H7 (cell line): Measurements from ENCODE around the gene OXCT1. TPM values are rescaled to one million over a fixed set of nuclear protein-coding genes. Genes with fewer than 3 reads are reported as not detected.
"Not testable (repeated sequence)": the region's sequence is repeated elsewhere in the genome, so short reads cannot be mapped to it uniquely, and the experiment has no call there.

Experiments used
- DNase-seq: peaks from one replicate; pipeline ENCODE4 v3.0.0; 2012
- H3K27me3 ChIP-seq: 2 replicates; pipeline ENCODE4 v1.6.0; 2011; ENCODE audit warnings: mild to moderate bottlenecking, low read length; ENCODE audit not compliant: control insufficient read depth, insufficient read depth
- H3K36me3 ChIP-seq: replicated peaks from 2 replicates; pipeline ENCODE4 v1.5.1; 2011; ENCODE audit warnings: low read length; ENCODE audit not compliant: control insufficient read depth, insufficient read depth
- H3K4me3 ChIP-seq: 2 replicates; pipeline ENCODE4 v1.5.1; 2011; ENCODE audit warnings: low read depth, mild to moderate bottlenecking, control low read depth, low read length, moderate library complexity; ENCODE audit not compliant: insufficient read depth
- total RNA-seq: library from RNA; depleted of rRNA; stranded (reverse); fragments of >200 nt; shearing (Covaris generic); gene quantifications from 2 replicates; pipeline ENCODE4 v1.2.3, GENCODE V29; 2014

Gene OXCT1
- total RNA-seq, 1 experiment from 2014 or later: 15.4 TPM

GRCh38 chr5:41762426-41762825 lies 107.8 kb downstream of the OXCT1 start:
- Histone ChIP-seq H3K27me3 (no peaks in the 10 kb centered on the region), H3K4me3 (no peak overlapping the region), H3K36me3 (no peaks in the 10 kb centered on the region)
- DNase-seq: no peak

GRCh38 chr5:41761663-41762062 lies 108.6 kb downstream of the OXCT1 start:
- no peak for DNase-seq
- Histone ChIP-seq H3K36me3 (no peaks in the 10 kb centered on the region), H3K4me3 (no peak overlapping the region), H3K27me3 (no peaks in the 10 kb centered on the region)

DNA sequence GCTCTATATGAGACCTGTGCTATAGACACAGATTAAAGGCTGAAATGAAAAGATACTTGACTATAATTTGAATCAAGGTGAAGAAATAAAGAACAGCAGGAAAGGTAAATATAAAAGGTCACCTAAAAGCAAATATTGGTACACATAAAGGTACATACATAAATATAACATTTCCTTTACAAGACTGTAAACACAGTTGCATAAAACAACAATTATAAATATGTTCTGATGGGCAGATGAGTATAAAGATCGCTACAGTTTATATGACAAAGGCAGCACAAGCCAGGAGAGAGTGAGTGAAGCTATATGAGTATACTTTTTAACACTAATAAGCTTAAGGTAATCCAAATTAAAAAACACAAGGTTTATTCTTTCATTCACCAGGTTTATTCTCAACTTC lies 114.5 kb downstream of the OXCT1 start:
- no peak for DNase-seq
- Histone ChIP-seq H3K36me3 (no peaks in the 10 kb centered on the region), H3K4me3 (no peak overlapping the region), H3K27me3 (no peaks in the 10 kb centered on the region)

DNA sequence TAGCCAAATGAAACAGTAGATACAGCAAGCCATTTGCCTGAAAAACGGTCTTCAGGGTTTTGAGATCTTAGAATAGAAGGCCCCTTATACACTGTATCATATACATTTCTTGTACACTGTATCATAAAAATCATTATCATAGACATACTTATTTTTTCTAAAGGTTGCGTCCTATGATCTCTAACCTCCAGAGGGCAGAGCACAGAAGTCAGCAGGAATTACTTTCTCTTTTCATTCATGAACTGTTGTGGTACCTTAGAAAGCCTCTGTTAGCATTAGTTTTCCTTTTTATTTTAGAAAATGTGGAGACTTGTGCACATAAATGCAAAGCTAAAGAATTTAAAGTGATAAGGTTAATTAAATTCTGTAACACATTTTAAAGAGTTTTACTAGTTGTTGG lies 115.4 kb downstream of the OXCT1 start:
- H3K27me3 ChIP-seq: no peaks in the 10 kb centered on the region
- H3K36me3 ChIP-seq: no peaks in the 10 kb centered on the region
- no peak for DNase-seq
- no peak overlapping the region for H3K4me3 ChIP-seq

GRCh38 chr5:41751867-41752266 lies 118.4 kb downstream of the OXCT1 start:
- Histone ChIP-seq H3K36me3 (no peaks in the 10 kb centered on the region; the same call in 1 of the 2 replicates), H3K4me3 (no peak overlapping the region), H3K27me3 (no peaks in the 10 kb centered on the region)
- DNase-seq: no peak

DNA sequence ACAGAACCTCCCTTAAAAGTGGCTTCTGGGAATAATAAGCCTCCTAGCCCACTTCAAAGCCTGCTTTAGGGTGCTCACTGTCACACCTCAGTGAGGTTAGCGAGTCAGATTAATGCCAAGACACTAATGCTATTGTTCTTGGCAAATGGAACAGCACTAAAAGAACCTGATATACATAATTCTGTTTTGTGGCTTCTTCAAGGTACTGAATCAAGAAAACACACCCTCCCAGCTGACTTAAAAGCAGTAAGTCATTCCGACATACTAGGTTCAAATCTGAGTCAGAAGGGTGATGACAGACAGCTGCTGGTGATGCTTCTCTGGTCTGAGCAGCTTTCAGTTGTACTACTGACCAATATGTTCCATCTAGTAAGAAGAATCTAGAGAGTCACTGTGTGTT lies 121.6 kb downstream of the OXCT1 start:
- H3K27me3 ChIP-seq: no peaks in the 10 kb centered on the region
- no peak overlapping the region for H3K4me3 ChIP-seq
- DNase-seq: no peak
- H3K36me3 ChIP-seq: no peaks in the 10 kb centered on the region; the same call in 1 of the 2 replicates

- H3K27me3 ChIP-seq: no peaks in the 10 kb centered on the region
- DNase-seq: no peak
- no peak overlapping the region for H3K4me3 ChIP-seq
- no peaks in the 10 kb centered on the region; the same call in 1 of the 2 replicates for H3K36me3 ChIP-seq
Measured at GRCh38 chr5:41747708-41748107, 122.5 kb downstream of the OXCT1 start.

GRCh38 chr5:41747301-41747700 lies 122.9 kb downstream of the OXCT1 start:
- Histone ChIP-seq H3K36me3 (no peaks in the 10 kb centered on the region; the same call in 1 of the 2 replicates), H3K4me3 (no peak overlapping the region), H3K27me3 (no peaks in the 10 kb centered on the region)
- no peak for DNase-seq

DNA sequence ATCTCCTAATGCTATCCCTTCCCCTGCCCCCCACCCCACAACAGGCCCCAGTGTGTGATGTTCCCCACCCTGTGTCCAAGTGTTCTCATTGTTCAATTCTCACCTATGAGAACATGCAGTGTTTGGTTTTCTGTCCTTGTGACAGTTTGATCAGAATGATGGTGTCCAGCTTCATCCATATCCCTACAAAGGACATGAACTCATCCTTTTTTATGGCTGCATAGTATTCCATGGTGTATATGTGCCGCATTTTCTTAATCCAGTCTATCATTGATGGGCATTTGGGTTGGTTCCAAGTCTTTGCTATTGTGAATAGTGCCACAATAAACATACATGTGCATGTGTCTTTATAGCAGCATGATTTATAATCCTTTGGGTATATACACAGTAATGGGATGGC lies 127.6 kb downstream of the OXCT1 start:
- H3K36me3 ChIP-seq, DNase-seq, H3K4me3 ChIP-seq, H3K27me3 ChIP-seq: not testable (repeated sequence)

GRCh38 chr5:41738710-41739354 lies 131.4 kb downstream of the OXCT1 start:
- H3K27me3 ChIP-seq: no peaks in the 10 kb centered on the region
- no peak overlapping the region for H3K4me3 ChIP-seq
- DNase-seq: no peak
- H3K36me3 ChIP-seq: 0 out of 2 replicates have a peak, but pooled peaks cover 1% of the 10 kb centered on the region

- 0 out of 2 replicates have a peak, but pooled peaks cover 1% of the 10 kb centered on the region for H3K36me3 ChIP-seq
- H3K4me3 ChIP-seq: no peak overlapping the region
- no peak for DNase-seq
- no peaks in the 10 kb centered on the region for H3K27me3 ChIP-seq
Measured at GRCh38 chr5:41736641-41737040, 133.6 kb downstream of the OXCT1 start.

DNA sequence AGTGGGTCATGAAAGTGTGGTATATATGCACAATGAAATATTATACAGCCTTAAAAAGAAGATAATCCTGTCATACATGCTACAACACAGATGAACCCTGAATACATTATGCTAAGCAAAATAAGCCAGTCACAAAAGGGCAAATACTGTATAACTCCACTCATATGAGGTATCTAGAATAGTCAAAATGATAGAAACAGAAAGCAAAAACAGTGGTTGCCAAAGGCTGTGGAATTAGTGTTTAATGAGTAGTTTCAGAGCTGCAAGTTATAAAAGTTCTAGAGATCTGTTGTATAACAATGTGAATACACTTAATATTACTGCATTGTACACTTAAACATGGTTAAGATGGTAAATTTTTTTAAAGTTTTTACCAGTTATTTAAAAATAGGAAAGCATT lies 135.0 kb downstream of the OXCT1 start:
- H3K27me3 ChIP-seq: no peaks in the 10 kb centered on the region
- no peak overlapping the region for H3K4me3 ChIP-seq
- H3K36me3 ChIP-seq: 0 out of 2 replicates have a peak, but pooled peaks cover 1% of the 10 kb centered on the region

DNA sequence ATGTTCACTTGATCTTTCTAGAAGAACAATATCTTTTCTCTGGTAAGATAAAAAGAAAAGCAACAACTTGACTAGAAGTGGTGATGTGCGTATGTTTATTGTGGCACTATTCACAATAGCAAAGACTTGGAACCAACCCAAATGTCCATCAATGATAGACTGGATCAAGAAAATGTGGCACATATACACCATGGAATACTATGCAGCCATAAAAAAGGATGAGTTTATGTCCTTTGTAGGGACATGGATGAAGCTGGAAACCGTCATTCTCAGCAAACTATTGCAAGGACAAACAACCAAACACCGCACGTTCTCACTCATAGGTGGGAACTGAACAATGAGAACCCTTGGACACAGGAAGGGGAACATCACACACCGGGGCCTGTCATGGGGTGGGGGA lies 140.8 kb downstream of the OXCT1 start:
- H3K27me3 ChIP-seq, DNase-seq, H3K36me3 ChIP-seq, H3K4me3 ChIP-seq: not testable (repeated sequence)

More for the DNA sequence above, 135.0 kb downstream of the OXCT1 start:
- no peak for DNase-seq

- H3K4me3 ChIP-seq: no peak overlapping the region
- DNase-seq: no peak
- no peaks in the 10 kb centered on the region for H3K27me3 ChIP-seq
- H3K36me3 ChIP-seq: no peaks in the 10 kb centered on the region
Measured at GRCh38 chr5:41728281-41728680, 141.9 kb downstream of the OXCT1 start.

- H3K4me3 ChIP-seq: no peak overlapping the region
- DNase-seq: no peak
- H3K27me3 ChIP-seq: no peaks in the 10 kb centered on the region
- no peaks in the 10 kb centered on the region for H3K36me3 ChIP-seq
Measured at GRCh38 chr5:41722359-41722950, 147.8 kb downstream of the OXCT1 start.
